ENCODE measurements around the gene G6PD. TPM values are rescaled to one million over a fixed set of nuclear protein-coding genes. Genes with fewer than 3 reads are reported as not detected.

G6PD gene
- total and polyA plus RNA-seq, 2 of the 4 experiments (the other 2 are of a cell fraction) = 77.1 to 213 TPM

GRCh38 chrX:154534526-154535322 is 11.9 kb downstream of the G6PD start:
- Histone ChIP-seq H3K18ac (ENCODE audit: low read depth, low read length) (no peak overlapping the region), H3K14ac (replicated peaks; ENCODE audit: low read depth, low read length) (no peak overlapping the region), H3K27me3 (ENCODE audit: control insufficient read depth, insufficient read depth, low read length) (no peaks in the 10 kb centered on the region), H3K9me1 (ENCODE audit: insufficient read depth, low read length) (no peaks in the 10 kb centered on the region), H3K23ac (ENCODE audit: low read depth, low read length) (no peak overlapping the region), H2AFZ (replicated peaks; ENCODE audit: low read length, poor library complexity) (peak overlapping the region; percentile 81), H4K5ac (ENCODE audit: low read depth, low read length) (no peak overlapping the region), H2AK9ac (replicated peaks; ENCODE audit: low read depth, low read length, poor library complexity) (peak overlapping the region; percentile 93), H3K4me2 (ENCODE audit: low read depth, low read length) (no peak overlapping the region), H2BK5ac (ENCODE audit: low read depth, low read length, poor library complexity, severe bottlenecking) (peak overlapping the region; percentile 61), H3K27ac (ENCODE audit: insufficient read depth, low read length) (peak overlapping the region; percentile 23; the same call in 1 of the 2 replicates), H3K4ac (ENCODE audit: low read depth, low read length) (no peak overlapping the region; the same call in 1 of the 2 replicates), H2AK5ac (ENCODE audit: low read depth, low read length) (no peak overlapping the region), H4K91ac (ENCODE audit: insufficient read depth, low read depth, low read length) (no peak overlapping the region; the same call in 1 of the 2 replicates), H3K36me3 (ENCODE audit: control insufficient read depth, insufficient read depth, low read length) (peaks cover 54% of the 10 kb centered on the region), H3K9ac (ENCODE audit: low read depth, low read length) (no peak overlapping the region), H2BK120ac (ENCODE audit: low read depth, low read length) (no peak overlapping the region), H3K4me1 (ENCODE audit: control insufficient read depth, insufficient read depth, low read length) (peaks cover 2% of the 10 kb centered on the region; the same call in 1 of the 2 replicates), H2BK15ac (ENCODE audit: low read depth, low read length) (no peak overlapping the region), H4K20me1 (ENCODE audit: insufficient read depth, low read length) (peaks cover 12% of the 10 kb centered on the region), H3K4me3 (ENCODE audit: insufficient read depth, low read depth, low read length) (no peak overlapping the region), H4K8ac (ENCODE audit: low read depth in 2 of 2, low read length in 2 of 2) (peak overlapping the region in 1 of 2 experiments; percentile 48; a peak in 1 of 4 replicates), H2BK20ac (ENCODE audit: low read depth, low read length) (no peak overlapping the region), H3K9me3 (ENCODE audit: control insufficient read depth, insufficient read depth, low read length) (no peaks in the 10 kb centered on the region), H3K56ac (ENCODE audit: extremely low read depth, insufficient read depth, low read length) (no peak overlapping the region), H3K79me1 (ENCODE audit: low read depth in 1 of 2, low read length in 2 of 2) (peaks cover 0 to 21% of the 10 kb centered on the region in 2 experiments; a peak in 2 of 4 replicates)
- TF ChIP-seq RFX5 (IDR thresholded peaks at IDR 0.05; ENCODE audit: low read depth, low read length) = no peak
- no peak for TF ChIP-seq FOS (IDR thresholded peaks at IDR 0.05; ENCODE audit: low read depth, low read length)
- TF ChIP-seq MXI1 (IDR thresholded peaks at IDR 0.05; ENCODE audit: borderline replicate concordance, low read depth, low read length) = peak; percentile 82; the same call in 1 of the 2 replicates
- peak; percentile 99 for TF ChIP-seq RAD21 (IDR thresholded peaks at IDR 0.05; ENCODE audit: low read length)
- TF ChIP-seq, protein P1, sequence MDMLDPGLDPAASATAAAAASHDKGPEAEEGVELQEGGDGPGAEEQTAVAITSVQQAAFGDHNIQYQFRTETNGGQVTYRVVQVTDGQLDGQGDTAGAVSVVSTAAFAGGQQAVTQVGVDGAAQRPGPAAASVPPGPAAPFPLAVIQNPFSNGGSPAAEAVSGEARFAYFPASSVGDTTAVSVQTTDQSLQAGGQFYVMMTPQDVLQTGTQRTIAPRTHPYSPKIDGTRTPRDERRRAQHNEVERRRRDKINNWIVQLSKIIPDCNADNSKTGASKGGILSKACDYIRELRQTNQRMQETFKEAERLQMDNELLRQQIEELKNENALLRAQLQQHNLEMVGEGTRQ (IDR thresholded peaks at IDR 0.05; ENCODE audit: low read depth, low read length) = 0 out of 2 replicates have a peak, but pooled peaks have one; percentile 22
- TF ChIP-seq POLR2A (IDR thresholded peaks at IDR 0.05; ENCODE audit: low read depth, low read length) = peak; percentile 54; the same call in 1 of the 2 replicates
- TF ChIP-seq CTCF (conservative IDR thresholded peaks at IDR 0.05; ENCODE audit: low read depth, low read length) = peak; percentile 100
- TF ChIP-seq CEBPB (IDR thresholded peaks at IDR 0.05; ENCODE audit: low read depth, low read length) = peak; percentile 77
- peak; percentile 96 for TF ChIP-seq SMC3 (IDR thresholded peaks at IDR 0.05; ENCODE audit: low read depth, low read length)
- no peak for TF ChIP-seq RCOR1 (IDR thresholded peaks at IDR 0.05; ENCODE audit: insufficient replicate concordance, low read length)
- ChIA-PET CTCF (no interaction called here), POLR2A (ENCODE audit: unreplicated experiment) (no interaction called here)
- in situ Hi-C loops (cut with MboI; ENCODE audit: low sequenced_read_pairs) = loop anchor here (25.0 kb wide), 1 partner anchor 1572 kb away; no protein-coding TSS in a partner anchor
- intact Hi-C loops (cut with micrococcal nuclease) = loop anchor here (5.0 kb wide), 2 partner anchors 122 to 162 kb away; partner anchors contain the start of genes FLNA and TAFAZZIN
- BruUV-seq (replicated peaks) = no TSS peak
- dilution Hi-C loops (cut with HindIII; ENCODE audit: low sequenced_read_pairs, unreplicated experiment) = no loop called here
- ATAC-seq (ENCODE audit: low read depth) (peak; percentile 83), DNase-seq (peak; percentile 79)
- WGBS, 2 experiments (ENCODE audit: extremely low coverage in 2 of 2, insufficient read length in 1 of 2) = 22% methylated on average over 16 of the region's 34 CpGs; no CpG with 5 or more reads in 1 of the 2 experiments
